GM12878 (cell line): Measurements from ENCODE around the gene LYRM2. TPM values are rescaled to one million over a fixed set of nuclear protein-coding genes. Genes with fewer than 3 reads are reported as not detected.

Experiments
- ATAC-seq: fragments of 200-7000 bp; cut with Tn5 transposase; 3 replicates; pipeline ENCODE4 v1.9.1; 2020; ENCODE audit warnings: mild to moderate bottlenecking, moderate library complexity
- BruUV-seq: library from RNA; stranded (reverse); fragments of 400-500 nt; replicated peaks from 2 replicates; lab custom pipeline; 2021; lab: Mats Ljungman, UMichigan
- CTCF ChIA-PET: fragments of 300-600 bp; sonication (Branson Sonifier 250); formaldehyde crosslinking; extraction: SDS; loops from one replicate; lab custom pipeline; 2021; ENCODE audit warnings: inconsistent platforms; lab: Yijun Ruan, JAX
- POLR2A ChIA-PET: fragments of 350-600 bp; formaldehyde crosslinking; extraction: SDS; loops from one replicate; lab custom pipeline; 2021; ENCODE audit warnings: inconsistent platforms; lab: Charles Lee
- RAD21 ChIA-PET: fragments of 300-600 bp; sonication (Branson Sonifier 250); formaldehyde crosslinking; loops from one replicate; lab custom pipeline; 2023; ENCODE audit warnings: antibody characterized with exemption; ENCODE audit not compliant: unreplicated experiment; lab: Charles Lee
- SMC1A ChIA-PET: fragments of 300-600 bp; sonication (Branson Sonifier 250); formaldehyde crosslinking; loops from one replicate; lab custom pipeline; 2023; ENCODE audit not compliant: unreplicated experiment, uncharacterized antibody; lab: Charles Lee
- DNase-seq: peaks from one replicate; pipeline ENCODE4 v3.0.0-alpha.2; 2011; ENCODE audit warnings: low read depth, low spot score
- FAIRE-seq: peaks from 3 replicates; lab custom pipeline; 2011; peaks lifted over from hg19 to GRCh38; lab: Jason Lieb, UNC
- H2AFZ ChIP-seq: 2 replicates; pipeline ENCODE4 v1.6.0; 2011; ENCODE audit warnings: low read depth, low read length, control low read depth; ENCODE audit not compliant: control insufficient read depth
- H3K27ac ChIP-seq: 2 replicates; pipeline ENCODE4 v1.5.1; 2011; ENCODE audit warnings: control low read depth; ENCODE audit not compliant: control insufficient read depth, insufficient read depth
- H3K27me3 ChIP-seq, 2 experiments: replicated peaks in 1 of 2; 2 replicates each; pipeline versions ENCODE4 v1.6.0 to v1.6.1; 2011; ENCODE audit warnings: low read length in 1 of 2; ENCODE audit not compliant: control insufficient read depth in 2 of 2, insufficient read depth in 2 of 2
- H3K36me3 ChIP-seq, 2 experiments: 2 replicates each; pipeline ENCODE4 v1.5.1; 2011; ENCODE audit warnings: low read length in 1 of 2; ENCODE audit not compliant: control insufficient read depth in 2 of 2, insufficient read depth in 2 of 2
- H3K4me1 ChIP-seq: 2 replicates; pipeline ENCODE4 v1.6.1; 2011; ENCODE audit warnings: mild to moderate bottlenecking, low read length, moderate library complexity, mixed read lengths; ENCODE audit not compliant: control insufficient read depth, insufficient read depth
- H3K4me2 ChIP-seq: 2 replicates; pipeline ENCODE4 v1.6.0; 2011; ENCODE audit warnings: control low read depth; ENCODE audit not compliant: control insufficient read depth, insufficient read depth
- H3K4me3 ChIP-seq: fragments of 200-600 bp; sonication (generic); 2 replicates; pipeline ENCODE4 v1.5.1; 2016
- H3K79me2 ChIP-seq: 2 replicates; pipeline ENCODE4 v1.6.0; 2011; ENCODE audit warnings: low read length; ENCODE audit not compliant: control insufficient read depth, insufficient read depth
- H3K9ac ChIP-seq: 2 replicates; pipeline ENCODE4 v1.8.0; 2011; ENCODE audit warnings: low read length, control low read depth, mixed read lengths; ENCODE audit not compliant: control insufficient read depth, insufficient read depth
- H3K9me3 ChIP-seq: replicated peaks from 3 replicates; pipeline ENCODE4 v1.5.1; 2011; ENCODE audit warnings: mild to moderate bottlenecking, low read length; ENCODE audit not compliant: control insufficient read depth, insufficient read depth
- H4K20me1 ChIP-seq: 2 replicates; pipeline ENCODE4 v1.6.0; 2011; ENCODE audit not compliant: control insufficient read depth, insufficient read depth
- ATF7 ChIP-seq: fragments of 450-650 bp; IDR thresholded peaks from 2 replicates; pipeline ENCODE4 v1.6.1; 2016; ENCODE audit warnings: low read depth, mild to moderate bottlenecking
- DPF2 ChIP-seq: fragments of 450-650 bp; IDR thresholded peaks from 2 replicates; pipeline ENCODE4 v1.6.1; 2017; ENCODE audit warnings: mild to moderate bottlenecking
- GATAD2B ChIP-seq: fragments of 450-650 bp; conservative IDR thresholded peaks from 2 replicates; pipeline ENCODE4 v1.6.1; 2017; ENCODE audit warnings: low read depth, mild to moderate bottlenecking, moderate library complexity
- HDAC2 ChIP-seq: fragments of 200-600 bp; sonication (generic); IDR thresholded peaks from 2 replicates; pipeline ENCODE4 v1.6.1; 2017
- HDGF ChIP-seq: fragments of 450-650 bp; IDR thresholded peaks from 2 replicates; pipeline ENCODE4 v1.6.1; 2016; ENCODE audit warnings: antibody characterized with exemption
- IKZF1 ChIP-seq: fragments of 450-650 bp; conservative IDR thresholded peaks from 2 replicates; pipeline ENCODE4 v1.6.1; 2017; ENCODE audit warnings: antibody characterized with exemption, mild to moderate bottlenecking
- MLLT1 ChIP-seq: fragments of 450-650 bp; IDR thresholded peaks from 2 replicates; pipeline ENCODE4 v1.6.1; 2016; ENCODE audit warnings: mild to moderate bottlenecking
- NR2F1 ChIP-seq: fragments of 450-650 bp; conservative IDR thresholded peaks from 2 replicates; pipeline ENCODE4 v1.6.1; 2017; ENCODE audit warnings: mild to moderate bottlenecking
- PAX8 ChIP-seq: fragments of 450-650 bp; IDR thresholded peaks from 2 replicates; pipeline ENCODE4 v1.6.1; 2017; ENCODE audit warnings: mild to moderate bottlenecking, moderate library complexity
- POLR2AphosphoS2 ChIP-seq: IDR thresholded peaks from 2 replicates; pipeline ENCODE4 v1.6.1; 2011; ENCODE audit warnings: low read depth, mild to moderate bottlenecking, low read length, improper control_type of control experiment, moderate library complexity
- POU2F2 ChIP-seq: IDR thresholded peaks from 3 replicates; pipeline ENCODE4 v1.6.1; 2011; ENCODE audit warnings: low read depth, mild to moderate bottlenecking, low read length, borderline replicate concordance
- RAD21 ChIP-seq: IDR thresholded peaks from 2 replicates; pipeline ENCODE4 v1.6.1; 2011; ENCODE audit warnings: mild to moderate bottlenecking, low read depth, low read length, moderate library complexity; ENCODE audit not compliant: insufficient read depth
- SMAD1 ChIP-seq: fragments of 450-650 bp; IDR thresholded peaks from 2 replicates; pipeline ENCODE4 v1.6.1; 2018; ENCODE audit warnings: mild to moderate bottlenecking, low read depth; ENCODE audit not compliant: partially characterized antibody
- SMAD5 ChIP-seq: IDR thresholded peaks from 2 replicates; pipeline ENCODE4 v1.6.1; 2016; ENCODE audit warnings: antibody characterized with exemption, low read depth
- SP1 ChIP-seq: IDR thresholded peaks from one replicate; pipeline ENCODE4 v1.6.1; 2011; ENCODE audit warnings: low read depth, low read length
- in situ Hi-C: fragments of 300-500 bp; cut with MboI; formaldehyde crosslinking; loops from 9 replicates; pipeline ENCODE4 v1.14.3; 2018; ENCODE audit warnings: mixed read lengths
- intact Hi-C: fragments of 100-400 bp; cut with micrococcal nuclease; formaldehyde crosslinking; loops from one replicate; pipeline ENCODE4 v1.14.2; 2022; ENCODE audit not compliant: unreplicated experiment
- polyA plus RNA-seq, 11 experiments: library from polyadenylated mRNA; depleted of rRNA in 4 of 11; unstranded in 6 of 11; stranded (reverse) in 5 of 11; fragments of >200 nt; fragmentation: Nextera tagmentation in 4 of 11; fragmentation: Illumina TruSeq in 1 of 11; extraction: Ambion mirVana in 4 of 11; extraction: Trizol in 1 of 11; gene quantifications; 1 replicate in 1 of 11; 2 replicates in 10 of 11; pipeline versions ENCODE4 v1.2.1 to v1.2.3, GENCODE V29; 2011 to 2016; ENCODE audit warnings: inconsistent platforms in 2 of 11, missing spikeins in 2 of 11, low read depth in 1 of 11
- total RNA-seq, 4 experiments: library from RNA; depleted of rRNA in 3 of 4; stranded (reverse); fragments of >200 nt in 3 of 4; fragmentation: Illumina TruSeq in 1 of 4; extraction: Trizol in 1 of 4; gene quantifications; 2 replicates each; pipeline versions ENCODE4 v1.2.1 to v1.2.3, GENCODE V29; 2013 to 2021

Gene LYRM2
- total and polyA plus RNA-seq, 10 of the 15 experiments (the other 5 are each of a cell fraction or from before 2014, with no cell fraction given), result 17.2 to 75.0 (median 30.9) TPM

DNA sequence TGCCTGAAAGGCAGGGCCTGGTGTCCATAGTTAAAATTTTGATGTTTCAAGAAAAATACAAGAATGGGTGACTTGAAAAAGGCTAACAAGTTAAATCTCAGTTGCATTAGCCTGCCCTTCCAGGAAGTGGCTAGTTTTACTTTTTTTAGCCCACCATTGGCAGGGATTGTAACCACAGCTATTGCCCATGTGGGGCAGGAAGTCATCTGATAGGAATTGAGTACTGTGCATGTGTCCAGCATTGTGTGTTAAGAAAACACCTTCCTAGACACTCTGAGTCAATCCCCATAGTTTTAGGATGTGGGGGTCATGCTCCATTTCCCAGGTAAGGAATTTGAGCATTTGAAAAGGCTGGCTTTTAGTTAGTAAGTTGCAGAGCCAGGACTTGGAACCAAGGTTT is 26.9 kb downstream of the LYRM2 start:
- H3K4me2 ChIP-seq, result no peak overlapping the region
- in situ Hi-C loops (loop anchor here (5.0 kb wide), 3 partner anchors 179 to 629 kb away; partner anchors contain the start of gene ANKRD6), intact Hi-C loops (loop anchor here (5.0 kb wide), 1 partner anchor 629 kb away; no protein-coding TSS in a partner anchor)
- POLR2A ChIA-PET, result interaction anchor here (0.5 kb wide), 1 partner anchor 257 kb away, joined by 4 read pairs; no protein-coding TSS in a partner anchor
- no TSS peak for BruUV-seq
- ATAC-seq, result no peak
- TF ChIP-seq GATAD2B (no peak), SMAD1 (no peak), POU2F2 (no peak), IKZF1 (no peak), HDAC2 (no peak), ATF7 (no peak), HDGF (no peak), NR2F1 (no peak), MLLT1 (no peak), POLR2AphosphoS2 (no peak), DPF2 (no peak), SMAD5 (no peak), SP1 (no peak), RAD21 (no peak), PAX8 (no peak)
- CTCF ChIA-PET, result interaction anchor here (0.8 to 6.1 kb wide), 5 partner anchors 39 to 629 kb away, joined by 3 to 64 read pairs (median 4); partner anchors contain the start of gene ANKRD6
- no peaks in the 10 kb centered on the region for H3K79me2 ChIP-seq
- RAD21 ChIA-PET, result interaction anchor here (3.6 kb wide), 1 partner anchor 239 kb away, joined by 19 read pairs; no protein-coding TSS in a partner anchor
- H3K27me3 ChIP-seq, result no peaks in the 10 kb centered on the region
- no peak overlapping the region for H3K27ac ChIP-seq
- SMC1A ChIA-PET, result interaction anchor here (1.4 to 4.1 kb wide), 4 partner anchors 179 to 629 kb away, joined by 5 to 31 read pairs (median 14); partner anchors contain the start of gene ANKRD6
- no peaks in the 10 kb centered on the region for H4K20me1 ChIP-seq
- H2AFZ ChIP-seq, result no peak overlapping the region
- H3K9ac ChIP-seq, result no peak overlapping the region
- H3K4me3 ChIP-seq, result no peak overlapping the region
- no peaks in the 10 kb centered on the region for H3K4me1 ChIP-seq
- H3K9me3 ChIP-seq, result no peaks in the 10 kb centered on the region
- DNase-seq, result no peak
- FAIRE-seq, result no peak
- no peaks in the 10 kb centered on the region for H3K36me3 ChIP-seq
